Gastroesophageal sphincter (tissue), 3 donors: Measurements from ENCODE around the gene WWC1.

Experiments
- POLR2A ChIP-seq, 2 donors: fragments of 450-650 bp; IDR thresholded peaks; one replicate each; pipeline ENCODE4 v1.6.1; 2017; ENCODE audit warnings: antibody characterized with exemption in 2 of 2, mild to moderate bottlenecking in 2 of 2, moderate library complexity in 1 of 2
- POLR2AphosphoS5 ChIP-seq: sonication (generic); formaldehyde crosslinking; IDR thresholded peaks from one replicate; pipeline ENCODE4 v1.6.1; 2017; ENCODE audit warnings: antibody characterized with exemption
- TF ChIP-seq, protein P1 (sequence below), 4 experiments: fragments of 200-600 bp in 2 of 4; fragments of 450-650 bp in 2 of 4; sonication (generic) in 1 of 4; IDR thresholded peaks; one replicate each; pipeline ENCODE4 v1.5.1; 2017 to 2019; ENCODE audit warnings: antibody characterized with exemption in 4 of 4, mild to moderate bottlenecking in 2 of 4, moderate library complexity in 2 of 4

DNA sequence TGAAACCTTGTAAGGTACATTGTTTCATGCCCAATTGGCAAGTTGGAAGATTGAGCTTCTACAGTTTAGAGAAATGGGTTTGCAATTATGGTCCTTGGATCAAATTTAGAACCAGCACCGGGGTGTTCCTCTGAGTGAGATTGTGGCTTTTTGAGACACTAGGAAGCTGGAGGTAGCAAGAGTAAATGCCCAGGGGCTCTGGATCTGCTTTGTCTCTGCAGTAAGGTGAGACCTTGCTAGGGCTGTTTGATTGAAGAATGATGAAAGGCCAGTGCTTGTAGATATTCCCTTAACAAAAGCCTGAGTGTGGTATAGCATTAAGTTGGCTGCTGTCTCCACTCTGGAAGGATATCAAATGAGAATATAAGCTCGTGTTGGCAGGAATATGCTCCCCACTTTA, 36.0 kb downstream of the WWC1 start:
- TF ChIP-seq, protein P1, sequence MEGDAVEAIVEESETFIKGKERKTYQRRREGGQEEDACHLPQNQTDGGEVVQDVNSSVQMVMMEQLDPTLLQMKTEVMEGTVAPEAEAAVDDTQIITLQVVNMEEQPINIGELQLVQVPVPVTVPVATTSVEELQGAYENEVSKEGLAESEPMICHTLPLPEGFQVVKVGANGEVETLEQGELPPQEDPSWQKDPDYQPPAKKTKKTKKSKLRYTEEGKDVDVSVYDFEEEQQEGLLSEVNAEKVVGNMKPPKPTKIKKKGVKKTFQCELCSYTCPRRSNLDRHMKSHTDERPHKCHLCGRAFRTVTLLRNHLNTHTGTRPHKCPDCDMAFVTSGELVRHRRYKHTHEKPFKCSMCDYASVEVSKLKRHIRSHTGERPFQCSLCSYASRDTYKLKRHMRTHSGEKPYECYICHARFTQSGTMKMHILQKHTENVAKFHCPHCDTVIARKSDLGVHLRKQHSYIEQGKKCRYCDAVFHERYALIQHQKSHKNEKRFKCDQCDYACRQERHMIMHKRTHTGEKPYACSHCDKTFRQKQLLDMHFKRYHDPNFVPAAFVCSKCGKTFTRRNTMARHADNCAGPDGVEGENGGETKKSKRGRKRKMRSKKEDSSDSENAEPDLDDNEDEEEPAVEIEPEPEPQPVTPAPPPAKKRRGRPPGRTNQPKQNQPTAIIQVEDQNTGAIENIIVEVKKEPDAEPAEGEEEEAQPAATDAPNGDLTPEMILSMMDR (IDR thresholded peaks at IDR 0.05), result no peak
- TF ChIP-seq POLR2A (IDR thresholded peaks at IDR 0.05) (no peak), POLR2AphosphoS5 (no peak)
